Osteoblast (primary cell): ENCODE results near the gene ITGB4. TPM values are rescaled to one million over a fixed set of nuclear protein-coding genes. Genes with fewer than 3 reads are reported as not detected.

Experiments used
- DNase-seq: peaks from one replicate; pipeline ENCODE4 v3.0.0; 2011; ENCODE audit warnings: low spot score, mixed read lengths; ENCODE audit not compliant: insufficient read length; ENCODE audit errors: missing footprints
- H2AFZ ChIP-seq: 2 replicates; pipeline ENCODE4 v1.6.0; 2011; ENCODE audit warnings: mild to moderate bottlenecking, low read length
- H3K27ac ChIP-seq: 2 replicates; pipeline ENCODE4 v1.5.1; 2011; ENCODE audit warnings: mild to moderate bottlenecking, low read depth, low read length, moderate library complexity
- H3K27me3 ChIP-seq: 2 replicates; pipeline ENCODE4 v1.6.0; 2012; ENCODE audit warnings: mild to moderate bottlenecking, control low read depth, inconsistent platforms, low read length, moderate library complexity; ENCODE audit not compliant: insufficient read depth
- H3K36me3 ChIP-seq: 2 replicates; pipeline ENCODE4 v1.5.1; 2011; ENCODE audit warnings: mild to moderate bottlenecking, low read length, control low read depth, moderate library complexity; ENCODE audit not compliant: insufficient read depth
- H3K4me1 ChIP-seq: 2 replicates; pipeline ENCODE4 v1.5.1; 2011; ENCODE audit warnings: mild to moderate bottlenecking, low read length, control low read depth, moderate library complexity; ENCODE audit not compliant: insufficient read depth
- H3K4me2 ChIP-seq: 2 replicates; pipeline ENCODE4 v1.6.0; 2011; ENCODE audit warnings: mild to moderate bottlenecking, low read length; ENCODE audit not compliant: insufficient read depth
- H3K4me3 ChIP-seq: fragments of 200-600 bp; sonication (generic); 3 replicates; pipeline ENCODE4 v1.5.1; 2012; ENCODE audit warnings: mild to moderate bottlenecking, low read length, inconsistent platforms; ENCODE audit not compliant: insufficient read depth
- H3K79me2 ChIP-seq: 2 replicates; pipeline ENCODE4 v1.6.0; 2012; ENCODE audit warnings: mild to moderate bottlenecking, low read length, control low read depth, inconsistent platforms; ENCODE audit not compliant: insufficient read depth
- H3K9me3 ChIP-seq: 2 replicates; pipeline ENCODE4 v1.5.1; 2011; ENCODE audit warnings: low read depth, low read length, control low read depth
- H4K20me1 ChIP-seq: 2 replicates; pipeline ENCODE4 v1.6.0; 2012; ENCODE audit warnings: mild to moderate bottlenecking, low read length, control low read depth; ENCODE audit not compliant: insufficient read depth
- total RNA-seq: library from RNA; depleted of rRNA; stranded (reverse); fragments of >200 nt; gene quantifications from 2 replicates; pipeline ENCODE4 v1.2.3, GENCODE V29; 2012
- TF ChIP-seq, protein P1 (sequence below): IDR thresholded peaks from 2 replicates; pipeline ENCODE4 v1.5.1; 2011; ENCODE audit warnings: mild to moderate bottlenecking, low read depth, low read length, moderate library complexity; ENCODE audit errors: extremely low read depth

The ITGB4 gene
- total RNA-seq, 1 donor, result 0.36 TPM

DNA sequence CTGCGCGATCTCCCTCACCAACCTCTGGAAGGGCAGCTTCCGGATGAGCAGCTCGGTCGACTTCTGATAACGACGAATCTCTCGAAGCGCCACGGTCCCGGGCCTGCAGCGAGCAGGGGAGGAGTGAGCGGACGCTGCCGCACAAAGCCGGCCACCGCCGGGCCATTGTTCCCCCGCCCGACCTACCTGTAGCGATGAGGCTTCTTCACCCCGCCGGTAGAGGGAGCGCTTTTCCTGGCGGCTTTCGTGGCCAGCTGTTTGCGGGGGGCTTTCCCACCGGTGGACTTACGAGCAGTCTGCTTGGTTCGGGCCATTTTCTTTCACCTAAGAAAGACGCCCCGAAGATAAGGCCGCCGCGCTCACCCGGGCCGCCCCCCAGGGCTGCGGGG, 57.6 kb downstream of the ITGB4 start:
- peak overlapping the region; percentile 94 for H3K4me2 ChIP-seq
- H3K27ac ChIP-seq, result peak overlapping the region; percentile 91
- peak overlapping the region; percentile 88 for H3K4me3 ChIP-seq
- H3K27me3 ChIP-seq, result no peaks in the 10 kb centered on the region
- no peak for DNase-seq
- peaks cover 17% of the 10 kb centered on the region for H3K79me2 ChIP-seq
- no peak overlapping the region for H2AFZ ChIP-seq
- H3K4me1 ChIP-seq, result peaks cover 25% of the 10 kb centered on the region
- peaks cover 32% of the 10 kb centered on the region for H4K20me1 ChIP-seq
- TF ChIP-seq, protein P1, sequence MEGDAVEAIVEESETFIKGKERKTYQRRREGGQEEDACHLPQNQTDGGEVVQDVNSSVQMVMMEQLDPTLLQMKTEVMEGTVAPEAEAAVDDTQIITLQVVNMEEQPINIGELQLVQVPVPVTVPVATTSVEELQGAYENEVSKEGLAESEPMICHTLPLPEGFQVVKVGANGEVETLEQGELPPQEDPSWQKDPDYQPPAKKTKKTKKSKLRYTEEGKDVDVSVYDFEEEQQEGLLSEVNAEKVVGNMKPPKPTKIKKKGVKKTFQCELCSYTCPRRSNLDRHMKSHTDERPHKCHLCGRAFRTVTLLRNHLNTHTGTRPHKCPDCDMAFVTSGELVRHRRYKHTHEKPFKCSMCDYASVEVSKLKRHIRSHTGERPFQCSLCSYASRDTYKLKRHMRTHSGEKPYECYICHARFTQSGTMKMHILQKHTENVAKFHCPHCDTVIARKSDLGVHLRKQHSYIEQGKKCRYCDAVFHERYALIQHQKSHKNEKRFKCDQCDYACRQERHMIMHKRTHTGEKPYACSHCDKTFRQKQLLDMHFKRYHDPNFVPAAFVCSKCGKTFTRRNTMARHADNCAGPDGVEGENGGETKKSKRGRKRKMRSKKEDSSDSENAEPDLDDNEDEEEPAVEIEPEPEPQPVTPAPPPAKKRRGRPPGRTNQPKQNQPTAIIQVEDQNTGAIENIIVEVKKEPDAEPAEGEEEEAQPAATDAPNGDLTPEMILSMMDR, result peak; percentile 33
- H3K36me3 ChIP-seq, result peaks cover 26% of the 10 kb centered on the region
- no peaks in the 10 kb centered on the region for H3K9me3 ChIP-seq

DNA sequence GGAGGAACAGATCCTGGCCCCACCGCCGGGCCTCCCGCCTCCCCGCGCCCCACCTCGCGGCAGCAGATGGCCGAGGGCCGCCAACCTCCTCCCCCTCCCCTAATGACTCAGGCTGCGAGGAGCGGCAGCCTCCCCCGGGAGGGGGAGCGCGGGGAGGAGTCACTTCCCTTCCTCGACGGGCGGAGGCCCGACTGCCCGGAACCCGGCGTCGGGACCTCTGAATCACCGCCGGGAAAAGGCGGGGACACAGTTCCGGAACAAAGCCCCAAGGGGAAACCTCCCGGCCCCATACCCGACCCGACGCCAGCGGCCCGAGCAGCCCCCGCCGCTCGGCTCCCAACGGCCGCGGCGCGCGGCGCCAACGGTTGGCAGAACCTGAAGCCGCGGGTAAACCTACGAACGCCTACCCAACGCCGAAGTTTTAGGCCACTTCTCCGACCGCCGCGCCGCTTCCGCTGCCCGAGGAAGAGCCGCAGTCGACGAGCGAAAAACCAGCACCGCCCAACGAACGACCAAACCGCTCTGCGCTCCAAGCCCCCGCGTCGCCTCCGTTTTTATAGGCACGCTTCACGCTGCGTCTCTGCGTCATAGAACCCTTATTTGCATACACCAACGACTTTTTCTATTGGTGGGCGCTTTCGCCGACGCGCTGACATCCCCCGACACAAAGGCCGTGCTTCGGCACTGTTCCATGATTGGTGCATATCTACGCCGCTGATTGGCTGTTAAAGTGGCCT, 58.2 kb downstream of the ITGB4 start:
- peaks cover 31% of the 10 kb centered on the region for H3K4me1 ChIP-seq
- no peak overlapping the region for H2AFZ ChIP-seq
- no peaks in the 10 kb centered on the region for H3K27me3 ChIP-seq
- H3K4me2 ChIP-seq, result peak overlapping the region; percentile 94
- peak overlapping the region; percentile 88 for H3K4me3 ChIP-seq
- peaks cover 26% of the 10 kb centered on the region for H3K36me3 ChIP-seq
- H3K79me2 ChIP-seq, result peaks cover 17% of the 10 kb centered on the region
- H4K20me1 ChIP-seq, result peaks cover 32% of the 10 kb centered on the region
- peak overlapping the region; percentile 91 for H3K27ac ChIP-seq
- DNase-seq, result peak; percentile 99
- TF ChIP-seq, protein P1, result no peak
- H3K9me3 ChIP-seq, result no peaks in the 10 kb centered on the region

DNA sequence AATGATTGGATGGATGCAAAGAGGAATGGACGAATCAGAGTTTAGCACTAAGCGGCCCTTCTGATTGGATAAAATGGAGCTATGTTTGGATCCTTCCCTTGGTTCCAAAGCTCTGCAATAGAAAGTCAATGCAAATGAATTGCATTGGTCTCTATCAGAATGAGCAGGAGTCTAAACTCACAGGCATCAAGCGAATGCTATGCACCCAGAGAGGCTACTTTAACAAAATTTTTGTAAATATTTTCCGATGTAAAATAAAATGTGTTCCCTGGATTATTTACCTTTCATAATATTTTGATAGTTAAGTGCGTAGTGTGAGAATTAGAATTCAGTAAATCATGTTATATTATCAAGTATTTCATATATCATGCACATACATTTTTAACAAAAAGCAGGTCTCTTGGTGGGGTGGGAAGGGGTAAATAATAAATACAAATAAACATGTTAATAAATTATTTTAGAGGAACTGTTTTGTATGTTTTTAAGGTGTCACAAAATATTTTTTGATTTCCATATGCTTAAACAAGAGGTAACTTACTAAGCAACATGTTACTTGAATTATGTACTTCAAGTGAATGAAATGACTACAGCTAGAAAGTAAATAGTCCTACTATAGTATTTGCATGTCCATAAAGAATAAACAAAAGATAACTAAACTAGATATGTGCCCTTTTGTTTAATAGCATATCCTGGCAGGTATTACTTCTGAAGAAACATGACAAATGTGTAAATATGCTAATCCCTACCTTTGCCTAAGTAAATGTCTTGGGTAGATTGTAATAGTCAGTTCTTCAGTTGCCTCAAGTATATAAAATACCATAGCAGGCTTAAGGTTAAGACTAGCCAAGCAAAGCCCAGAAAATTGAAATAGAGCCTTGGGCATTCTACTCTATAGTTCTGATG, 59.0 kb downstream of the ITGB4 start:
- Histone ChIP-seq H3K4me1 (peaks cover 34% of the 10 kb centered on the region), H3K4me2 (peak overlapping the region; percentile 63)

More for the DNA sequence above, 59.0 kb downstream of the ITGB4 start:
- no peak for DNase-seq
- TF ChIP-seq, protein P1, result no peak
- Histone ChIP-seq H3K79me2 (peaks cover 18% of the 10 kb centered on the region), H3K4me3 (peak overlapping the region; percentile 38), H3K9me3 (no peaks in the 10 kb centered on the region), H3K27ac (peak overlapping the region; percentile 17), H3K36me3 (peaks cover 26% of the 10 kb centered on the region), H3K27me3 (no peaks in the 10 kb centered on the region), H4K20me1 (peaks cover 31% of the 10 kb centered on the region), H2AFZ (no peak overlapping the region)
